ENCODE data around the gene LIPK. TPM values are rescaled to one million over a fixed set of nuclear protein-coding genes. Genes with fewer than 3 reads are reported as not detected.
"Not testable (repeated sequence)": the region's sequence is repeated elsewhere in the genome, so short reads cannot be mapped to it uniquely, and the experiment has no call there.

LIPK gene
- polyA plus RNA-seq (ENCODE audit: insufficient read length) = not detected

GRCh38 chr10:88705958-88706357 is at the start of gene LIPK:
Gene LIPK, plus strand, starts transcription at chr10:88706249. Its CDS starts 18,295 bp downstream, at chr10:88724544.
- DNase-seq (ENCODE audit: low read depth) = no peak

- DNase-seq (ENCODE audit: low read depth) = no peak
These were observed 48.1 kb upstream of the LIPK start for GRCh38 chr10:88657901-88658300.

- no peak for DNase-seq (ENCODE audit: low read depth)
These were observed 46.1 kb upstream of the LIPK start for GRCh38 chr10:88659725-88660597.

GRCh38 chr10:88660598-88660884 is 45.5 kb upstream of the LIPK start:
- no peak for DNase-seq (ENCODE audit: low read depth)

GRCh38 chr10:88661018-88661417 is 45.0 kb upstream of the LIPK start:
- no peak for DNase-seq (ENCODE audit: low read depth)

DNA sequence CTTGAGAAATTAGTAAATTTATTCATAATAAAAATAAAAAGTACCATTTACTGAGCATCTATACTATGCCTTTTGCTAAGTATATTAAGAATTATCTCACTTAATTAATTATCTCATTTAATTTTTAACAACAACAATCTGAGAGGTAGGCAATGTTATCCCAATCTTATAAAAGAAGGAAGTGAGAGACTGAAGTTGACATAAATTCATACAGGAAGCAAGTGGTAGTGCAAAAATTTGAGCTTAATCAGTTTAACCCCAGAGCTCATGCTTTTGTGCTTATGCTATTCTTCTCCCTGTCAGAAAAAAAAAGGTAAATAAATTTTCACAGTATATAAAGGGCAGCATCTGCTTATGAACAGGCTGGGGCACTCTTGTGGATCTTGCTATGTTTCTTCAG is 44.5 kb upstream of the LIPK start:
- no peak for DNase-seq (ENCODE audit: low read depth)

DNA sequence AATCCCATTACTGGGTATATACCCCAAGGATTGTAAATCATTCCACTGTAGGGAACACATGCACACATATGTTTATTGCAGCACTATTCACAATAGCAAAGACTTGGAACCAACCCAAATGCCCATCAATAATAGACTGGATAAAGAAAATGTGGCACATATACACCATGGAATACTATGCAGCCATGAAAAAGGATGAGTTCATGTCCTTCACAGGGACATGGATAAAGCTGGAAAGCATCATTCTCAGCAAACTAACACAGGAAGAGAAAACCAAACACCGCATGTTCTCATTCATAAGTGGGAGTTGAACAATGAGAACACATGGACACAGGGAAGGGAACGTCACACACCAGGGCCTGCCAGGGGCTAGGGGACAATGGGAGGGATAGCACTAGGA is 42.9 kb upstream of the LIPK start:
- not testable (repeated sequence) for DNase-seq (ENCODE audit: low read depth)

DNA sequence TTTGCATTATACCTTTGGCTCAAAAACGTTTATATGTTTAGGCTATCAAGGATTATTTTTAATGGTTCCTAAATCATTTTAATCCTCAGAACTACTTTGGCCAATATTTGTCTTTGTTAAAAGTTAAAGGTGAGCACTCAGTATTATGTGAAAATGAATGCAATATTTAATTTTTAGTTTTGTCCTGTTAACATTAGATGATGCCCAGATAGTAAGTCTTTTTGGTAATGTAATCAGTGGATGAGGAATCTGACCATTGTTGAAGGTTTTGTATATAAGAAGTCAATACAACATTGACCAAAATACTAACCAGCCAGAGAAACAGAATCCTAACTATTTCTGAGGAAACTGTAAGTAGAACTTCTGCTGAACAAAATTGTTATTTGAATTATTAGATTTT is 41.9 kb upstream of the LIPK start, which contains the start of gene LIPF:
TSS of gene LIPF (plus strand) at position 301 of the 400 bp plus-strand sequence. CDS start 2,856 bp downstream, outside the sequence.
- DNase-seq (ENCODE audit: low read depth) = no peak

GRCh38 chr10:88668465-88668864 is 37.6 kb upstream of the LIPK start:
- DNase-seq (ENCODE audit: low read depth) = no peak

GRCh38 chr10:88670497-88670896 is 35.6 kb upstream of the LIPK start:
- no peak for DNase-seq (ENCODE audit: low read depth)

GRCh38 chr10:88672041-88672440 is 34.0 kb upstream of the LIPK start:
- DNase-seq (ENCODE audit: low read depth) = no peak

DNA sequence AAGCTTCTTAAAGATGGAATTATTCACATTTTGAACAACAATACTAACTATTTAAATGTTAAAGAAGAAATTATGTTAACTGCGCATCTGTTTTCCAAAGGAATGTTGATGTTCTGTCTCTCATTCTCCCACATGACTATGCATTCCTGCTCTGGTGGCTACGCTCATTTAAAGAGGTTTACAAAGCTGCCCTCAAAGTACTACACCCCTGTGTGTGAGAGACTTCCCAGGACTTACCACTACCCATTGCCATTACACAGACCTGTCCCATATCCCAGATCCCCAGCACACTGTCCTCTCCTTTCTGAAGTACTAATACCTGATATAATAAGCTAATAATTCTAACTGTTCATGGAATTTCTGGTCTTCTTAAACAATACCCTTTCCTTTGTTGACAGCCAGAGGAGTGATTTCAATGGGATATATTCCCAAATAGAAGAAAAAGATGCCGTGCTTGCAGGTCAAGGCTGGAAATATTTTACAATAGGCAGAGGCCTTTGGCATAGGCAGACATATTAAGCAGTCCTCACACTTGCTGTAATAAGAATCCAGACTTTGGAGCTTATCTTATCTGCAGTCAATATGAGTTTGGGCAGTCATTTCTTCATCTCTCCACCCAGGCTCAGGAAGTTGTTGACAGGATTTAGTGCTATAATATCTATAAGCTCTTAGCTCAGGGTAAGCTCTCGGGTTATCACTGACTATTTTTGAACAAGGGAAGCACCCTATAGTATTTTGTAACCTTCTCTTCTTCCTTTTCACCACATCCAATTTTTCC is 29.6 kb upstream of the LIPK start:
- DNase-seq (ENCODE audit: low read depth) = no peak

- DNase-seq (ENCODE audit: low read depth) = no peak
These were observed 25.1 kb upstream of the LIPK start for GRCh38 chr10:88680958-88681357.

GRCh38 chr10:88682491-88682890 is 23.6 kb upstream of the LIPK start:
- DNase-seq (ENCODE audit: low read depth) = no peak

DNA sequence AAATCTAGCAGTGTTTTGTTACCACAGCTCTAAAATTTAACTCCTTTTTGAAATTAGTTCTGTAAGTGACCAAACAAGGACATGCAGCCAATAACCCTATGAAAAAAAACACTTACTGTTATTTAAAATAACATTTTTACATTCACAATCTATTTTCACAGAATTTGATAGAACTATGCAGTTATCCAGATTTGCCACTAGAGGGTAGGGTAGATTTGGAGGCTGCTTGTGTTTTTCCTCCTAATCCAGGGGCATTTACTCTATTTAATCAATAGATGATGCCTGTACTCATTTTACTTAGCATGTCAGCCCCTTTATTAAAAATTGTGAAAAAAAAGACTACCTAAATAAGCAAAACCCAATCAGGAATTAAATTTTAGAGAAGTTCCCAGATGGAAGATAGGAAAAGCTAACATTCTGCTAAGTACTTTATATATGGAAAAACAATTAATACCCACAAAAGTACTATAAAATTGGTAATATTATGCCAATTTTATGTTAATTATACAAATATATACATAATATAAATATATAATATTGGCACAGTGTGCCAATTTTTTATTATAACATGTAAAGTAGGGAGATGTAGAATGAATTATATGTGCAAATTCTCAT is 18.1 kb upstream of the LIPK start:
- no peak for DNase-seq (ENCODE audit: low read depth)

DNA sequence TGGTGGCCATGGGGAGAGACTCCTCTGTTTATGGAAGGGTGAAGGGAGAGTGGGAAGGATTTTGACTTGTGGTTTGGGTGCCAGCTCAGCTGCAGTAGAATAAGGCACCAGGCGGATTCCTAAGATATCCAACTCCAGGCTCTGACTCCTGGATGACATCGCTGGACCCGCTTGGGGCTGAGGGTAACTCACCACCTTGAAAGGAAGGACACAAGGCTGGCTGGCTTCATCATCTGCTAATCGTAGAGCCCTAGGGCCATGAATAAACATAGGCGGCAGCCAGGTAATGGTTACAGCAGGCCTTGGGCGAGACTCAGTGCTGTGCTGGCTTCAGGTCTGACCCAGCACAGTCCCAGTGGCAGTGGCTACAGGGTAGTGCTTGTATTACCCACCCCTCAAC is 16.7 kb upstream of the LIPK start:
- DNase-seq (ENCODE audit: low read depth) = no peak

GRCh38 chr10:88693392-88694020 is 12.5 kb upstream of the LIPK start:
- no peak for DNase-seq (ENCODE audit: low read depth)

DNA sequence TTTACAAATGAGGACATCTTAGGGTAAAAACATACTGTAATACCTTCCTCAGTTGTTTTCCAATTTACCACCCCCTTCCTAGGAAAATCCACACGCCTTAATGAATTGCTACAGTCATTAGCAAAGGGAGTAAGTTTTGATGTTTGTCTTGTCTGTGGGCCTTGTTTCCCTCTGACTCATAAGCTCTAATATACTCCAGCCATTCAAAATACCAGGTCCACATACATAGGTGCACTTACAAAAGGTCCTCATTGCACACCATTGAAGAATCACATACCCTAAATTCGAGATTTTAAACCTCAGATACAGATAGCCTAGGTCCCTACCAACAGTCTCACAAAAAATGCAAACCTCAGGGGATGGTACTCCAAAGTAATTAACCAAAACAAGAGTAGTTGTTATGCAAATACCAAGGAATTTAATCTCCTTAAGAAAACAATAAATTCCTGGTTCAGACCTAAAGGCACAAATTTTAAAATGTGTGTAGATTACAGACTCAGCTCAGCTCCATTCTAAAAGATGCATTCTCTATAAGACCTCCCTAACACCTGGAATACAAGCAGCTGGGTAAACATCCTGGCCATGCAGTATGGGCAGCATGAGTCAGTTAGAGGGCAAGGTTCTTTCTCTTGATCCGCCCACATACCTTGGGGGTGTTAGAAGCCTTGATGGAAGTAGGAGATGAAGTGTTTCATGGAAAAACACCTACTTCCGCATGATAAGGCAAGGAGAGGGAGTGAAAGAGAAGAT is 3.0 kb upstream of the LIPK start:
- no peak for DNase-seq (ENCODE audit: low read depth)

DNA sequence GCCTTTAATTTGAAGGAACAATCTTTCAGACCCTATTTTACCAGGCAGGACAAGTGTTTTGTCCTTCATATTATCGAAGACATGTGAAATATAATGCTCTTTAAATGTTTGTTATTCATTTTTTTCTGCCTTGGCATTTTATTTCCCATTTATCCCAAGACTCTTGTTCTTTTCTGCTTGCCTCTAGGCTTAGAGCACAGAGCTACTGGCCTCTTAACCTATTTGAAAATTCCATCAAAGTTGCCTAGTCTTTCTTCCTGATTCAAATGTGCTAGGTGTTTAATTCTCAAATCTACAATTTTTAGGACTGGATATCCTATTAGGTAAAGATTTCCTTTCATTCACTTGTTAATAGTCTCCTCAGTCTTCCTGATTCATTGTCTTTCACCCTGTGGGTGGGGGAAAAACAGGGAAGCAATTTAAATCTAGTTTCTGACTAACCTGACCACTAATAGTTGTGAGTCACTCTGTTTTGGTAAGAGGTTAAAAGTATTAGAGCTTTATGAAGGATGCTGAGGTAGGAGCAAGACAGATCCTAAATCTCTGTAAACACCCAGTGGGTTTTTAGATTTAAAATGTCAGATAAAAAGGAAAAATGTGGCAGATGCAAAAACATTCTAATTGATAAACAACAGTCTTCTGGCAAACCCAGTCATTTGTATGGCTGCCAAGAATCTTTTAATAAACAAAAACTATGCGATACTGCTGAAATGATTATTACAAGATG is 1.5 kb downstream of the LIPK start:
- no peak for DNase-seq (ENCODE audit: low read depth)

- DNase-seq (ENCODE audit: low read depth) = not testable (repeated sequence)
These were observed 3.3 kb downstream of the LIPK start for GRCh38 chr10:88709361-88709760.

DNA sequence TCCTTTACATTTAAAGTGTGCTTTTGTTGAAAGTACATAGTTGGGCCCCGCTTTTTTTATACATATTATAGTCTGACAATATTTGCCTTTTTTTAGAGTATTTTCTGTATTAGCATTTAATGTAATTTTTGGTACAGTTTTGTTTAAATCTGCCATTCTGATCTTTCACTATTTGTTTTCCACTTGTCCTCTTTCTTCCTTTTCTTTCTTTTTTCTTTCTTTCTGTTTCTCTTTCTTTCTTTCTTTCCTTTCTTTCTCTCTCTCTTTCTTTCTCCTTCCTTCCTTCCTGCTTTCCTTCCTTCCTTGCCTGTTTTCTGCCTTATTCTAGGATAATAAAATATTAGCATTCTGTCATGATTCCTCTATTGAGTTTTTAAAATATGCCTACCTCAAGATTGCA is 9.5 kb downstream of the LIPK start:
- DNase-seq (ENCODE audit: low read depth) = no peak
